PC-3 (cell line): Measurements from ENCODE around the gene ENOX2.

ENCODE experiments used
- CTCF ChIP-seq: fragments of 300-600 bp; sonication (generic); conservative IDR thresholded peaks from 2 replicates; pipeline ENCODE4 v1.5.1; 2017; ENCODE audit warnings: antibody characterized with exemption, low read depth, mild to moderate bottlenecking, low read length
- EZH2phosphoT487 ChIP-seq: fragments of 300-600 bp; sonication (generic); IDR thresholded peaks from 2 replicates; pipeline ENCODE4 v1.6.1; 2018; ENCODE audit warnings: mild to moderate bottlenecking, antibody characterized with exemption, low read length, borderline replicate concordance

- TF ChIP-seq EZH2phosphoT487 (no peak), CTCF (no peak)
Measured at GRCh38 chrX:130741584-130741983, 161.4 kb downstream of the ENOX2 start.
